HG02840 (cell line): ENCODE measurements around the gene SDHC.
A peak's percentile ranks its signal among the peaks of the same experiment; 100 is the strongest.
"Not testable (repeated sequence)": the region's sequence is repeated elsewhere in the genome, so short reads cannot be mapped to it uniquely, and the experiment has no call there.

Source experiments
- ATAC-seq: cut with Tn5 transposase; IDR thresholded peaks from one replicate; pipeline ENCODE4 v1.9.1; 2021; ENCODE audit warnings: mild to moderate bottlenecking, moderate library complexity, moderate number of reproducible peaks; ENCODE audit not compliant: unreplicated experiment, low FRiP score

The SDHC gene

DNA sequence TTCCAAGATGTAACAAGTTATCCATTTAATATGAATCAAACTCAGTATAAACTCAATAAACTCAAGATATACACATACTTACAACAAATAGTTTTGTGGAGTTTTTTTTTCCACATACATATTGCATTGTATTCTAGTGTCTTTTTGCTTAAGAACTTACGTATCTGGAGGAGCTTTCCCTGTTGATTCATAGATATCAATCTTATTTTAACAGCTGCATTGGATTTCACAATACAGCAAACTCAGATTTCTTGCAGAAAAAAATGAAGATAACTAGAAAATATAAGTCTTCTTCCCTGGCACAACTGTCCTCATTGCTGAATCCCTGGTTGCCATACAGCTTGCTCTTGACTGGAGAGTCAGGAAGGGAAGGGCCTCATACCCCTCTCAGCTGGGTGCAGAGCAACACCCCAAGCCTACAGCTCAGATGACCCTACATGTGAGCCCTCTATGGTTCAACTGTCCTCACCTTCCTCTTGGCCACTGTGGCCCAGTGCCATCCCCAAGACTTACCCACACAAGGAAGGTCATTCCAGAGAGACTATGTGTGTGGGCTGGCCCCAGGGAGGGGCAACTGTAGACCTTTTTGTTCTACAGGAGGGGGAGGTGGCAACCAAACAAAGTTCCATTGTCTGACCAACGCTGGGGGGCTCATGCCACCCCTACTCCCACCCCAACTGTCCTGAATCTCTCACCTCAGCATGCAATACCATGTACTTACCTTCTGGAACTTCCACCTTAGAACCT, 6.1 kb upstream of the SDHC start:
- ATAC-seq: no peak

DNA sequence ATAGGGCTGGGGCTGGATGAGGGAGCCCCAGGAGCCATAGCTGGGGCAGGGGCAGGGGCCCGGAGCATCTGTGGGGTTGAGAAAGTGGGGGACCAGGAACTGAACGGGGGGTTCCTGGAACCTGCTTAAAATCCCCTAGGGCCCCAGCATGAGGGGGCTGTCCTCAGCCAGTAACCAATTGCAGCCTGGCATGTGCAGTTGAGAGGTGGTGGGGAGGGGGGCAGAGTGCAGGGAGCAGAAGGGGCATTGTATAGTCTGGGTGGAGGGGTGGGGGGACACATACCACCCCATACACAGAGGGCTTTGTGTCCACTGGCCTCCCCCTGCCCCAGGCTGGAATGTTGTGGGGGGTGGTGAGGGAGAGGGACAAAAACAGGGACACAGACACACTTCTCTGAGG, 4.3 kb upstream of the SDHC start, which contains the start of gene MPZ:
TSS of gene MPZ (minus strand) at position 101 of the 400 bp plus-strand sequence. CDS start at position 38, 63 bp downstream.
- no peak for ATAC-seq

DNA sequence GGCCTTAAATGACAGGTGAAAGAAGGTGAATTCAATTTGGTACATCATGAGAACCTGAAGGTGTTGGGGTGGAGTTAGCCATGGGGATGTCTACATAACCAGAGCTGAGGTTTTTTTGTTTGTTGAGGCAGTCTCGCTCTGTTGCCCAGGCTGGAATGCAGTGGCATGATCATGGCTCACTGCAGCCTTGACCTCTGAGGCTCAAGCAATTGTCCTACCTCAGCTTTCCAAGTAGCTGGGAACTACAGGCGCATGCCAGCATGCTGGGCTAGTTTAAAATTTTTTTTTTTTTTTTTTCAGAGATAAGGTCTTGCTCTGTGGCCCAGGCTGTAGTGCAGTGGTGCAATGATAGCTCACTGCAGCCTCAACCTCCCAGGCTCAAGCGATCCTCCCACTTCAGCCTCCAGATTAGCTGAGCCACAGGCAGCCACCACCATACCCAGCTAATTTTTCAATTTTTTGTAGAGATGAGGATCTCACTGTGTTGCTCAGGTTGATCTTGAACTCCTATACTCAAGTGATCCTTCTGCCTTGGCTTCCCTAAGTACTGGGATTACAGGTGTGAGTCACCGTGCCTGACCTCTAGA, 2.5 kb upstream of the SDHC start:
- no peak for ATAC-seq

- peak; percentile 19 for ATAC-seq
Observed at GRCh38 chr1:161313554-161314200, 504 bp upstream of the SDHC start.

DNA sequence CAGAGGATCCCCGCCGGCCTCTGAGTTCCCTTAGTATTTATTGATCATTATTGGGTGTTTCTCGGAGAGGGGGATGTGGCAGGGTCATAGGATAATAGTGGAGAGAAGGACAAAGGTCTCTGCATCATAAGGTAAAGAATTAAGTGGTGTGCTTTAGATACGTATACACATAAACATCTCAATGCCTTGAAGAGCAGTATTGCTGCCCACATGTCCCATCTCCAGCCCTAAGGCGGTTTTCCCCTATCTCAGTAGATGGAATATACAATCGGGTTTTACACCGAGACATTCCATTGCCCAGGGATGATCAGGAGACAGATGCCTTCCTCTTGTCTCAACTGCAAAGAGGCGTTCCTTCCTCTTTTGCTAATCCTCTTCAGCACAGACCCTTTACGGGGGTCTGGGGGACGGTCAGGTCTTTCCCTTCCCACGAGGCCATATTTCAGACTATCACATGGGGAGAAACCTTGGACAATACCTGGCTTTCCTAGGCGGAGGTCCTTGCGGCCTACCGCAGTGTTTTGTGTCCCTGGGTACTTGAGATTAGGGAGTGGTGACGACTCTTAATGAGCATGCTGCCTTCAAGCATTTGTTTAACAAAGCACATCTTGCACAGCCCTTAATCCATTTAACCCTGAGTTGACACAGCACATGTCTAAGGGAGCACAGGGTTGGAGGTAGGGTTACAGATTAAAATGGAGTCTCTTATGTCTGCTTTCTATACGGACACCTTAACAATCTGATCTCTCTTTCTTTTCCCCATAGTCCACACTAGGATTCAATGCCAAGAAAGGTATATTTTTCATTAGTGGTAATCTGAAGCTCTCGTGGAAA, 1.9 kb downstream of the SDHC start:
- not testable (repeated sequence) for ATAC-seq

- ATAC-seq: no peak
Observed at GRCh38 chr1:161324020-161324419, 9.8 kb downstream of the SDHC start.

- ATAC-seq: no peak
Observed at GRCh38 chr1:161330346-161330745, 16.2 kb downstream of the SDHC start.

DNA sequence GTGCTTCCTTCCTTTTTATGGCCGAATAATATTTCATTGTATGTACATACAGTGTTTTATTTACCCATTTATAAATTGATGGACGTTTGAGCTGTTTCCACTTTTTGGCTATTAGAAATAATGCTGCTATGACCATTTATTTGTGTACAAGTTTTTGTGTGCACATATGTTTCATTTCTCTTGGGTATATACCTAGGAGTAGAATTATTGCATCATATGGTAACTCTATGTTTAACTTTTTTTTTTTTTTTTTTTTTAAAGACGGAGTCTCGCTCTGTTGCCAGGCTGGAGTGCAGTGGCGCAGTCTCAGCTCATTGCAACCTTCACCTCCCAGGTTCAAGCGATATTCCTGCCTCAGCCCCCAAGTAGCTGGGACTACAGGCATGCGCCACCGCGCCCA, 19.0 kb downstream of the SDHC start:
- ATAC-seq: no peak

- no peak for ATAC-seq
Observed at GRCh38 chr1:161335796-161336195, 21.6 kb downstream of the SDHC start.

GRCh38 chr1:161342177-161342576, 28.0 kb downstream of the SDHC start:
- no peak for ATAC-seq

GRCh38 chr1:161342821-161343220, 28.6 kb downstream of the SDHC start:
- no peak for ATAC-seq

DNA sequence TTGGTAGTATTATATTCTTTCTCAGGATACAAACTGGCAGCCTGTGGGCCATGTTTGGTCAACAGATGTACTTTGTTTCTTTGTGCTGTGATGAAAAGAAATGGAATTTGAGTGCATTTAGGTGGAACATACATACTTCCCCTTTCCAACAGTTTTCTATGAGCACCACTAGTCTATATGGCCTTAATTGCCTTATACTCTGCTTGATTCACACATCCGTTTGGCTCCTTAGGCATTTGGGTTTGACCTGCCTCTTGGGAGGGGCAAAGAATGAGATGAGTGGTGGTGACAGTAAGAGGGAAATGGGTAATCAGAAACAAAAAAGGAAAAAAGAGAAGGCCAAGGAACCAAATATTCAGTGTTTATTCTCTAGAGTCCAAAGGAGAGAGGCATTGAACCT, 36.5 kb downstream of the SDHC start:
- ATAC-seq: no peak

DNA sequence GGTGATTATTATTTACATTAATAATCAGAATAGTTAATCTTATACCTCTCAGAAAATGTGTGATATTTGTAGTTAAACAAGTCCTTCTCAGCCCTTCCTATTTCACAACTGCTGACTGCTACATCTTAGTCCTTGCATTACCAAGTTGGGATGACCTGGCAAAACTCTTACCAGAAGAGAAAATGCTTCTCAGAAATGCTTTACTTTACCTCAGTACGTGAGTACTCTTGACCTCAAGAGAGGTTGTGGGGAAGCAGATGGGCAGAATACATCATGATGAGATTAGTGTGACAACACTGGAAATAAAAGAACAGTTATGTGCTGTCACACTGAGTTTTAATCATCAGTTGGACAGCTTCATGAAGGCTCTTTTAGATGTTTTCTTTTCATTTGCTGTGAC, 37.3 kb downstream of the SDHC start:
- no peak for ATAC-seq

- no peak for ATAC-seq
Observed at GRCh38 chr1:161357073-161357472, 42.9 kb downstream of the SDHC start.

DNA sequence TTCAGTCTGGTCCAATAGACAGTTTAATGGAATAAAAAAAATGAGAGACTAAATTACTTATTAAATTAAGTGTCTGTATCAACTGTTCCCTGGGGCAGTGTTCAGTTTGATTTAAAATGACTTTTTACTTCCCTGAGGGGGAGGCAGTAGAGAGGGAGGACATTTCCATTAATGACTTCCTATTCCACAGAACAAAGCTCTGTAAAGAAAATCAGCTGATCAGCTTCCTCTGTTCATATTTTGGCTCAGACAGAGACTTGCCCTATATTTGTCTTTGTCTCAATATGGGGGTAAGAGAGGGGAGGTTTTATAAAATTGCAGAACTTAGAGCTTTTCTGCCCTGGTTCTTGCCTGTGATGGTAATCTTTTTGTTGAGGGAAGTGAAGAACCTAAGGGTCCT, 45.1 kb downstream of the SDHC start:
- no peak for ATAC-seq

- ATAC-seq: no peak
Observed at GRCh38 chr1:161364332-161364731, 50.2 kb downstream of the SDHC start.

DNA sequence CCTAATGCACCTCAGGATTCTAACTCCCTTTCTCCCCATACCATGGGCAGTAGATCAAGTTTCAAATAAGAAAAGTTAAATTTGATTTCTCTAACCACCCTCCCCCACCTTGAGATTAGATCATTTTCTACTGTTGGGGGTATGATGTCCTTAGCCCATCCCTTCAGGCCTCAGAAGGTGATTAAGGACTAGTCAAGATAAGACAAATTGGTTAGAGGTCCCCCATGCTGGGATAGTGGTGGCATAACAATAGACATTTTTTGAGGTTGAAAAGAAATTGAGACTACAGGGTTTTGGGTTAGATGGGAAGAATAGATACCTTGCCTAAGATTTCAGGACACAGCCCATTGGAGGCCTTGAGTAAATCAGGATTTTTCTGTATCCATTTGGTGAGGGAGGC, 51.0 kb downstream of the SDHC start:
- no peak for ATAC-seq

DNA sequence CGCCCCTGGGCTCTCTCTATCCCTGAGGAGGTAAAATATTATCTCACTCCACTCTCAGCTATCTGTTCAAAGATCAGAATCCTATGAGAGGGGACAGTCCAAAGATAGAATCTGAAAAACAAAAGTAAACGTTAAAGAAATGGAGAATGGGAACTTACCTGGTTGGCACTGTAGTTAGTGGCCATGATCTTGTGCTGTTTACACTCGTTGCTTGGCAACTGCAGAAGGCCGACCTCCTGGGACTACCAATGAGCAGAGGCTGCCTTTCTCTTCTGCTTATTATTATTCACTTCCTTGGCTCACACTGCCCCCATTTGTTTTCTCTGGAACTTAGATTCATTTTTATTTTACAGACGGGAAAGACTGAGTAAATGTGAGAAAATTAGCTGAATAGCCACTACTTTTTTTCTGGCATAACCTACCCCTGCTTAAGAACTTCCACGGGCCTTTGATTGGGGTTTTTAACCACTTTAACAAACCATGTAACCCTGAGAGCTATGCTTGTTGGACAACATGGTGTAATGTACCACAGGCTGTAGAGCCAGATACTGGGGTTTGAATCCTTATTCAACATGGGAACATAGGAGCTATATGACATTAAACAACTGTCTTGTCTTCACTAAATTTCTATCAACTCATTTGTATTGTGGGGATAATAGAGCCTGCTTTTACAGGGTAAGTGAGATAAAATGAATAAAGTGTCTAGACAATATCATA, 53.7 kb downstream of the SDHC start, which contains the start of gene CFAP126:
TSS of gene CFAP126 (minus strand) at position 193 of the 717 bp plus-strand sequence. CDS start at position 185, 8 bp downstream.
- no peak for ATAC-seq

GRCh38 chr1:161373442-161373841, 59.3 kb downstream of the SDHC start:
- ATAC-seq: no peak

DNA sequence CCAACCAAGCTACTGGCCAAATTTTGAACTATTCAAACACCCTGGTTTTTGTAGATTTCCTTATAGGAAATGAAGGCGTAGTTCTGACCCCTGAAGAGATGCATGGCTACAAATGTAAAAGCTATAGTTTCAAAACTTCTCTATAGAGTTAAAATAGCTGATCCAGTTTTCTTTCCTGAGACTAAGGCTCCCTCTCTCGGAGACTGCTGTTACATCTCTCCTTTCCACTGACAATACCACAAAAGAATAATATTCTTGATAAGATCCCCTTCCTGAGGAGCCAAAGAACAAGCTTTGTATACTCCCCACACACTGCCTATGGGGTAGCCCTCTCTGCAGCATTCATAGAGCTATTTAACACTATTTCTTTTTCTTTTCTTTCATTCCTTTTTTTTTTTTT, 60.2 kb downstream of the SDHC start:
- ATAC-seq: no peak
